NCI-H187 (cell line): ENCODE data around the gene MAGEA8.
"Not testable (repeated sequence)": the region's sequence is repeated elsewhere in the genome, so short reads cannot be mapped to it uniquely, and the experiment has no call there.

Source experiments
- DNase-seq, 2 experiments: peaks; one replicate each; lab custom pipeline; 2025; lab: John Stamatoyannopoulos, UW

Gene MAGEA8, protein sequence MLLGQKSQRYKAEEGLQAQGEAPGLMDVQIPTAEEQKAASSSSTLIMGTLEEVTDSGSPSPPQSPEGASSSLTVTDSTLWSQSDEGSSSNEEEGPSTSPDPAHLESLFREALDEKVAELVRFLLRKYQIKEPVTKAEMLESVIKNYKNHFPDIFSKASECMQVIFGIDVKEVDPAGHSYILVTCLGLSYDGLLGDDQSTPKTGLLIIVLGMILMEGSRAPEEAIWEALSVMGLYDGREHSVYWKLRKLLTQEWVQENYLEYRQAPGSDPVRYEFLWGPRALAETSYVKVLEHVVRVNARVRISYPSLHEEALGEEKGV

DNA sequence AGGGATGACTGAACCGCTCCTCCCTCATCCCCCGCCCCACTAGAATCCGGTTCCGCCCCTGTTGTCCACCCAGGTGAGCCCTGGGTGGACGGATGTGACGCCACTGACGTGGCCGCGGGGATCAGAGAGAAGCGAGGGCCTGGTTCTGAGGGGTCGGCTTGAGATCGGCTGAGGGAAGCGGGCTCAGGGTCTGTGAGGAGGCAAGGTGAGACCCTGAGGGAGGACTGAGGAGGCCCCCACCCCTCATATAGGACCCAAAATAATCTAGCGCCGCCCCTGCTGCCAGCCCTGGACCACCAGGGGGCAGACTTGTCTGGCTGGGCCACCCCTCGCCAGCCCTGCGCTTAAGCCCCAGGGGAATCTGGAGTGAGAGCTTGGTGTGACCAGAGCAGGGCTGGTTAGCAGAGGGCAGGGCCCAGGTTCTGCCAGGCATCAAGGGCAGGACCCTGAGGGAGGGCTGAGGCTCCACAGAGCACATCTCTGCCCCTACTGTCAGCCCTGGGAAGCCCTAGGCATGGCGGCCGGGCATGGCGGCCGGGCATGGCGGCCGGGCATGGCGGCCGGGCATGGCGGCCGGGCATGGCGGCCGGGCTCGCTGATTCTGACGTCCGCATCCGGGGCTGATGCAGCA, at the start of gene MAGEA8:
TSS of gene MAGEA8 (plus strand) at position 103 of the 631 bp plus-strand sequence. CDS start 3,090 bp downstream, outside the sequence.
- no peak for DNase-seq

DNA sequence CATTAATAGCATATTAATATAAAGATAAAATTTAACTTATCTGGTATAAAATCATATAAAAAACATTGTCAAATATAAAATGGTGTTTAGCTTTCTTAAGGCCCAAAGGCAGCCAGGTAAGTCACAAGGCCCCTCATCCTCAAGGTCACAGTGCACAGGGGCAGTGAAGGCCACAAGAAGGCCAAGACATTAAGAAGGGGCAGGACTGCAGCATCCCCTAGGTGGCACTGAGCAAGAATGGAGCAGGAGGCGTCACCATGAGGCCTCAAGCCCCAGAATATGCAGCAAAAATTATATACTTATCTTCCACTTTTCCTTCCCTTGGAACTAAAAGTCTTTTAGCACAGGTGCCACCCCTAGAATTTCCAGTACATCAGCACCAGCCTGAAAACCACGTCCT, 49.5 kb upstream of the MAGEA8 start:
- DNase-seq, result no peak

DNA sequence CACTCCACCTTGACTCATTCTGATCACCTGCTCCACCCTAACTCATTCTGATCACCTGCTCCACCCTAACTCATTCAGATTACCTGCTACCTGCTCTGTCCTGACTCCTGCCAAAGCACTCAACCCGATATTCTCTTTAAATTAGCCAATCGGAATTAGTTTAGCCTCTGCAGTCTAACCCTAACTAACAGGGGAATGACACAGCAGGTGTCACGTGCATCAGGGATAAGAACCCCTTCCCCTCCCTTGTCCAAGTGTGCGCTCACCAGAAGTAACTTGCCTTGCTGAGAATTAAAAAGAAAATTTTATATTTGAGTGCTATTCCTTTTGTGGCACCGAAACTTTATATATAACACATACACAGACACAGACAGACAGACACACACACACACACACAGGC, 44.3 kb upstream of the MAGEA8 start:
- DNase-seq, result not testable (repeated sequence)

DNA sequence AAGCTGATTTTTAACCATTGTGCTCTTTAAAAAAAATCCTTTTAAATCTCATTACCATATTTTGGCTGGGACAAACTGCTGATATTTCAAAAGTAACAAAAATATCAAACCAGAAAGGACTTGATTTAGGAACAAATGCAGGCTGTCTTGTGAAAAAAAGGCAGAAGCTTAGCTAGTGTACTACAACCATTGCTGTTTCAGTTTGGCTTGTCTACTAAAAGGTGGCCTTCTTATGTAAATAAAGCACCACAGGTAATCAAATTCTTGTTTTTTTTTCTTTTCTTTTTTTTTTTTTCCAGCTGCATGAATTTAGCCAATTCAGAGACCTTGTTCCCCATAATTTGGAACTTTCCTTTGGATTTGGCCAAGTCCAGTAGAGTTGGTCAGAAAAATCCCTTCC, 43.8 kb upstream of the MAGEA8 start:
- DNase-seq, result no peak

DNA sequence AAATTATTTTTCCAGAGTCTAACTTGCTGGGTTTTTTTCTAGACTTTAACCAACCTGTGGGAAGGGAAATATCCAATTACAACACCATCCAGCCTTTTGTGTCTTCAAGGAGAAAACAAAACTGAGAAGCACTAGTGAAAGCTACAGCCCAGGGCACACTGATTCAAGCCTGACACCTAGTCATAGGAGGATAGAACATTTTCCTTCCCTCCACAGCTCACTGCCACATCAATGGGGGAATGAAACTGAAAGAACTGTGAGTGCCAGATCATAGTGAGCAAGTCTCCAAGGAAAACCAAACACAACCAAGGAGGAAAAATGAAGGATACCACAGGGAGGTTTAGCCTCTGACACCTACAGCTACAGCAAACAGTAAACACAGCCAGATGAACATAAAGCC, 43.3 kb upstream of the MAGEA8 start:
- no peak for DNase-seq

DNA sequence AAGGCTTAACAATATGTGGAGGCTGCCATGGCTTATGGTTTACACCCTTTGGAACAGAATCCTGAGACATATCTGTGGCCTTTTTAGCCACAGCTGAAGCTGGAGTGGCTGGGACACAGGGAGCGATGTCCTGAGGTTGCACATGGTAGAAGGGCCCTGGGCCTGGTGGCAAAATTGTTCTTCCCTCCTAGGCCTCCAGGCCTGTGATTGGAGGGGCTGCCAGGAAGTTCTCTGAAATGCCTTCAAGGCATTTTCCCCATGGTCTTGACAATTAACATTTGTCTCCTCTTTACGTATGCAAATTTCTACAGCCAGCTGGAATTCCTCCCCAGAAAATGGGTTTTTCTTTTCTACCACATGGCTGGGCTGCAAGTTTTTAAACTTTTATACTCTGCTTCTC, 39.1 kb upstream of the MAGEA8 start:
- no peak for DNase-seq

DNA sequence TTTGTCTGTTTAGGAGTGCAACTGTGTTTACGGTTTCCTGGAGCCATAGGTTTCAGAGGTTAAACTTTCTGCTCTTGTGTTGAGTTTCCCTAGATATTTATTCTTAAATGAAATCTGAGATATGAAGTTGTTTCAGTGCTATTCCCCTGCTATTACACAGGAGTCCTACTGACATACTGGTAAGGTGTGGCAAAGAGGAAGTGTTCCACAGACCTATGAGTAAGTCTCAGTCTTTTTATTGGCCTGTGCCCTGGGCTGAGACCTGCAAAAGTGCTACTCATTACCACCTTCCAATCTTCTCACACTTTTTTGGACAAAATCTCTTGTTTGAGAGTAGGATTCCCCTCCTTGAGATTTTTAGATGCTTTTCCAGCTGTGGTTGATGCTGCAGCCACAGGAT, 35.6 kb upstream of the MAGEA8 start:
- DNase-seq, result no peak

DNA sequence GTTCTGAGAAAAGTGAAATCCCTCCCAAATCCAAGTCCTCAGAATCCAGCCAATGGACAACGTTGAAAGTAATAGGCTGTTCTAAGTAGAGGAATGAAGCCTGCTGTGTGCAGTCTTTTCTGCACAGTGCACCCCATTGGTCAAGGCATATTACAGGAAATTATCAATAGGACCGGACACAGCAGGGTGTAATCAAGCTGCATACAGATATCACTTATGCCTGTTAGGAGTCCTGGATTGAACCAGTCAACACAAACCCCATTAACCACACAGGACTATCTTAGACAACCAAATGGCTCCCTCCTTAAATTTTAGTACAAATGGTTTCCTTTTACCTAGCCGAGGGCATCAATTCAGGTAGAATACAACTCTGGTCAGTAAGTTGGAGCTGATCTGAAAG, 34.2 kb upstream of the MAGEA8 start:
- no peak for DNase-seq

DNA sequence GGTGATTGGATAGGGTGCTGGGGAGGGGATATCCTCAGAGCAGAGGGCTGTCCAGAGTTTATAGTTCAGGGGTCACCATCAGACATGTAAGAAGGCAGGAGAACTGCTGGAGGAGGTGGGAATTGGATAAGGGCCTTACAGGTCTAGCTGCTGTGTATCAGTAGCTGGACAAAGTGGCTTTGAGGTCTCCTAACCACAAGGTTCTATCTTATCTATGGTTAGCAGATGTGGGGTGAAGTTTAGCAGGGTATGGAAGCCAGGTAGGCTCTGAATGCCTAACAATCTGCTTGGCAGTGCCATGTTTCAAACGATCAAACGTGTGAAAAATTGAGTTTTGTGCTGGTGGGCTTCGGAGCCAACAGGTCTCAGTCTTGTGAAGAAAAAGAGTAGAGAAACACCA, 32.1 kb upstream of the MAGEA8 start:
- no peak for DNase-seq

DNA sequence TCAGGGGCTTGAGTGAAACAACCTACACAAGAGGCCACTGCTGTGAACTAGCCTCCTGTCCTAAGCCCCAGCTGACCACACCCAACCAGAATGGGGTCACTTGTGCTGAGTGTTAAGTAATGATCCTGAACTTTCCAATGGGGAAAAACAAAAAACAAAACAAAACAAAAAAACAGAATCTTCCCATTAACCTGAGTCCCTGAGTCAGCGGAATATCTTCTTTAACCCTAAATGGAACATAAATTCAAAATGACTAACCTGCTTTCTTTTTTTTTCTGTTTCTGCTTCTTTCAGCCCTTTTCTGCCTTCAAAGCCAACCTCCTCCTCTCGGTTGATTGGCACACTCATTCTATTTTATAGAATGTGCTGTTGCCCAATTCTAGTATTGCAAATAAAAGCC, 31.2 kb upstream of the MAGEA8 start:
- no peak for DNase-seq

DNA sequence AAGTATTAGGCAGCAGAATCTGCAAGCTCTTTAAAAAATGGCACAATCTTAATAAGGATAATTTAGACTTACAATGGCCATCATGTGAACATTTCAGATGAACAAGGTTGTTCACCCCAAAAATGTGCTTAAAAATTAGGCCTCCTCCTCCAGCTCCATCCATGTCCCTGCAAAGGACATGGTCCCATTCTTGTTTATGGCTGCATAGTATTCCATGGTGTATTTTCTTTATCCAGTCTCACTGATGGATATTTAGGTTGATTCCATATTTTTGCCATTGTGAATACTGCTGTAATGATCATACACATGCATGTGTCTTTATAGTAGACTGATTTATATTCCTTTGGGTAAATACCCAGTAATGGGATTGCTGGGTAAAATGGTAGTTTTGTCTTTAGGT, 29.1 kb upstream of the MAGEA8 start:
- no peak for DNase-seq

DNA sequence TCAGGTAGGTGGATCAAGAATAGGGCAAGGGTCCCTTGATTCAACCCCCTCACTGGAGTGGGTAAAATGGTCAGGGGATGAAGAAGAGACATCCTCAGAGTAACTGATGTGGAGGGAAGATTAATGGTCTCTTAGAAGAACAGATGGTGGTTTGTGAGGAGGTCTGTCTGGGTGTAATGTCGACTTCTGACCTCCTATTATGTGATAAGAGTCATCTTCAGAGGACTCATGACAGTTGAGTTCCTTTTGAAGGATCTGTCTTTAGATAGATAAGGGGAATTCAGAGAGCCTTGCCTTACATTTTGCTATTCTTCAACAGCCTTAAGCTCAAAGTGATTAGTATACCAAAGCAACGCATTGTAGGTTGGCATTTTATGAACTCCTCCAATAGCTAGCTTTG, 27.1 kb upstream of the MAGEA8 start:
- no peak for DNase-seq

DNA sequence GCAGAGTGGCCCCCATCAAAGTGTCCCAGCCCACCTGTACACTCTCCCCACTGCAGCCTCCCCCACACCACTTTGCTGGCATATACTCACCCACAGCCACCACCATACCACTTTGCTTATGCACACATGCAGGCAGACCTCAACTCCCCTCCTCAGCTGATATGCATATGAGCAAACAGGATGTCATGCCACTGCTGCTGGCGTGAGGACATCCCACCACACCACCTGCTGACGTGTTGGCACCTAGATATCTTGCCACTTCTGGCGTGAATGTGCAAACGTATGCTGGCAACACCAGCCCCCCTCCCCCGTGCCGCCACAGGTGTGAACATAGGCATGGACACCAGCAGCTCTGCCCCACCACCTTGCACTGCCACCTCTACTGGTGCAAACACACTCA, 22.4 kb upstream of the MAGEA8 start:
- no peak for DNase-seq

DNA sequence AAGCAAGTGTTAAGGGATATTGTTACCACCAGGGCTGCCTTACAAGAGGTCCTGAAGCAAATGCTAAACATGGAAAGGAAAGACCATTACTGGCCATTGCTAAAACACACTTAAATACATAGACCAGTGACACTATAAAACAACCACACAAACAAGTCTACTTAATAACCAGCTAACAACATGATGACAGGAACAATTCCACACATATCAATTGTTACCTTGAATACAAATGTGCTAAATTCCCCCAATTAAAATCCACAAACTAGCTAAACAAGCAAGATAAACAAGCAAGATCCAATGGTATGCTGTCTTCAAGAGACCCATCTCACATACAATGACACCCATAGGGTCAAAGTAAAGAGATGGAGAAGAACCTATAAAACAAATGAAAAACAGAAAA, 20.5 kb upstream of the MAGEA8 start:
- DNase-seq, result no peak

DNA sequence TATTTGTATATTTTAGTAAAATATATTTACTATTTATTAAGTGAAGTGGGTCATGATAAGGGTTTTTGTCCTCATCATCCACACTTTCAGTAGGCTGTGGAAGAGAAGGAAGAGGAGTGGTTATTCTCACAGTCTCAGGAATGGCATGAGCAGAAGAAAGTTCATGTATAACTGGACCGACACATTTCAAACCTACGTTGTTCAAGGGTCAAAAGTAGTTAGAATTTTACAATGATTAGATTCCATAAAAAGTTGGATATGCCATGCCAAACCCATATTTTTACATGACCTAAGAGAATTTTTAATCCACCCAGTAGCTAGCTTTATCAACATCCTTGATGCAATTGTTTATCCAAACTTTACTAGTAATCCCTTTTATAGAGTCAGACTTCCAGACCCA, 15.6 kb upstream of the MAGEA8 start:
- no peak for DNase-seq

DNA sequence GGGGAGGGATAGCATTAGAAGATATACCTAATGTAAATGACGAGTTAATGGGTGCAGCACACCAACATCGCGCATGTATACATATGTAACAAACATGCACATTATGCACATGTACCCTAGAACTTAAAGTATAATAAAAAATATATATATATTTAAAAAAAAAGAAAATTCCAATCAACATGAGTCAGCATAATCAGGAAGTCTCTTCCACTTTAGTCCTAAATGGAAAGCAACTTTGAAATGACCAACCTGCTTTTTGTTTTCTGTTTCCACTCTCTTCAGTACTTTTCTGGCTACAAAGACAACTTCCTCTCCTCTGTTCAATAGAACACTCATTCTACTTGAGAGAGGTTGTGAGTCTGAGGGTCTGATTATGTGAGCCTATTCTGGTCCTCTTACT, 13.5 kb upstream of the MAGEA8 start:
- no peak for DNase-seq

DNA sequence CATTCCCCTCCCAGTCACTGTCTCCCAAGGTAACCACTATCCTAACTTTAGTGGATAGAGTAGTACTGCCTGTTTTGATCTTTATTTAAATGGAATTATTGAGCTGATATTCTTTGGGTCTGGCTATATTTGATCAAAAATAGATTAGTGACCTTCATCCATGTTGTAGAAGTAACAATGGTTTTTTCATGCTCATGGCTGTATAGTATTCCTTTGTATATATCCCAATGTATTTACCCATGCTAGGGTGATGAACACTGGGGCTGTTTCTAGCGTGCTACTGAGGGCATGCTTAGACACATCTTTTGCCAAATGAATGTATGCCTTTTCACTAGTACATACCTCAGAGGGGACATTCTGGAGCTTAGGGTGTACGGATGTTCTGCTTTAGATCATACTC, 10.1 kb upstream of the MAGEA8 start:
- no peak for DNase-seq

DNA sequence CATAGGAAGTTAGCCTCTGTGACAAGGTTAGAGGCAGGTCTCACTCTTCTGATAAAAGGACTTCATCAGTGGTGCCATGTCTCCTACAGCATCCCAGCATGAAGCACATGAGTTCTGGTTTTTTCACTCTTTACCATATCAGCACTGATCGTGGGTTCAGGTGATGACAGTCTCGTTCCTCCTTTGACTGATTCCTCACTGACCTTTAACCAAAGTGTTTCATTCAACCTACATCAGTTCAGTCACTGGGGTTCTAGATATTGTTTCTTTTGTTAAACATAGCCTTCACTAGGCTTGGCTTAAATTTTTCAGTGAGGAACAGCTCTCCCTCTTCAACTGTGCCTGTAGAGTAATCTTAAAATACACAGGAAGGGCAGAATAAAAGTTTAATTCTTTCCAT, 9.6 kb upstream of the MAGEA8 start:
- no peak for DNase-seq

DNA sequence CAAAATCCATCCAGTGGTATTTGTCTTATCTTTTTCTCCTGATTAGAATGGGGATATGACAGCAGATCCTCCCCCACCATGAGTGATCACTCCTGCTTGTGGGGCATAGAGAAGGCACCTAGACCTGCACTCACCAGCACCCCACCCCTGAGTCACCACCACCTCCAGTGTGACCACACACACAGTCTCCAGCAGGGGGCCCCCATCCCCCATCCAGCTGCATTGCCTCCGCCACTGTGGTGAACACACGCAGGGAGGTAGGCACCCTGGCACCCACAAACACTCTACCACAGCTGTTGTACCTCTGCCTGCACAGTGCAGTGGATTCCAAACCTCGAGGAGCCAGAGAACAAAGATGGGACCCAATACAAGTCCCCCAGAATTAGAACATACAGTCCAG, 9.0 kb upstream of the MAGEA8 start:
- DNase-seq, result no peak

DNA sequence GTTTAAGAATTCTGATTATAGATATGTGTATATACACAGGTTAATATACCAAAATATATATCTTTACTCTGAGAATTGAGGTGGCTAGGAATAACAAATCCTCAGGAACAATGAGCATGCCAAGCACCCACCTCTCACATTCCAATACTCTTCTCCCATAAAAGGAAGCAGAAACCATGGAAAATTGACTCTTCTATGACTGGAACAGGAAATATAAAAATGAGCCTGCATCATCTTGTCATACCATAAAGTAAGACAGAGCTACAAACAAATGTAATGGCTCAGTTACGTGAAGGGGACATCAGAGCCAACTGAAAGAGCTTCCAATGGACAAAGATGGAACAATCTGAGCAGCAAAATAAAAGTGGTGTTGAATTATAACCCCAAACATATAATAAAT, 3.8 kb upstream of the MAGEA8 start:
- no peak for DNase-seq

DNA sequence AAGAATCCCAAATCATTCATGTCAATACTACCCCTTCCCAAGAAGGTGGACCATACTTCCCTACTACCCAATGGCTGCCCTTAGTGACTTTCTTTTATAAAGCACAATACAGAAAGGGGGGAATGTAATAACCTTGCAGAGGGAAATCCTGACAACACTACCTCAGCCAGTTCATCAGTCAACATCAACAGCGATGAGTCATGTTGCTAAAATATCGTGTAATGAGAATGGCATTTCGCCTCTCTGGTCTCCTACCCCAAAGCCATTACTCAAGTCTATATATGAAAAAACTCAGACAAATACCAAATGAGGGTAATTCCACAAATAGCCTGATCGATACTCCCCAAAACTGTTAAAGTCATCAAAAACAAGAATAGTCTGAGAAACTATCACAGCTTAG, 3.3 kb upstream of the MAGEA8 start:
- no peak for DNase-seq

DNA sequence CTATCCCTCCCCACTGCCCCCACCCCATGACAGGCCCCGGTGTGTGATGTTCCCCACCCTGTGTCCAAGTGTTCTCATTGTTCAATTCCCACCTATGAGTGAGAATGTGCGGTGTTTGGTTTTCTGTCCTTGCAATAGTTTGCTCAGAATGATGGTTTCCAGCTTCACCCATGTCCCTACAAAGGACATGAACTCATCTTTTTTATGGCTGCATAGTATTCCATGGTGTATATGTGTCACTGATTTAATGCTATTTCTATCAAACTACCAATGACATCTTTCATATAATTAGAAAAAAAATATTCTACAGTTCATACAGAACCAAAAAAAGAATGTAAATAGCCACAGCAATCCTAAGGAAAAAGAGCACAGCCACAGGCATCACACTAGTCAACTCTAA, 9.8 kb downstream of the MAGEA8 start:
- DNase-seq, result not testable (repeated sequence)

DNA sequence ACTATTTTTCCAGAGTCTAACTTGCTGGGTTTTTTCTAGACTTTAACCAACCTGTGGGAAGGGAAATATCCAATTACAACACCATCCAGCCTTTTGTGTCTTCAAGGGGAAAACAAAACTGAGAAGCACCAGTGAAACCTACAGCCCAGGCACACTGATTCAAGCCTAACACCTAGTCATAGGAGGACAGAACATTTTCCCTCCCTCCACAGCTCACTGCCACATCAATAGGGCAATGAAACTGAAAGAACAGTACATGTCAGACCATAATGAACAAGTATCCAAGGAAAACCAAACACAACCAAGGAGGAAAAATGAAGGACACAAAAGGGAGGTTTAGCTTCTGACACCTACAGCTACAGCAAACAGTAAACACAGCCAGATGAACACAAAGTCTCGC, 17.6 kb downstream of the MAGEA8 start:
- DNase-seq, result no peak
